ENCODE measurements around the gene DENND6B.

DENND6B gene

DNA sequence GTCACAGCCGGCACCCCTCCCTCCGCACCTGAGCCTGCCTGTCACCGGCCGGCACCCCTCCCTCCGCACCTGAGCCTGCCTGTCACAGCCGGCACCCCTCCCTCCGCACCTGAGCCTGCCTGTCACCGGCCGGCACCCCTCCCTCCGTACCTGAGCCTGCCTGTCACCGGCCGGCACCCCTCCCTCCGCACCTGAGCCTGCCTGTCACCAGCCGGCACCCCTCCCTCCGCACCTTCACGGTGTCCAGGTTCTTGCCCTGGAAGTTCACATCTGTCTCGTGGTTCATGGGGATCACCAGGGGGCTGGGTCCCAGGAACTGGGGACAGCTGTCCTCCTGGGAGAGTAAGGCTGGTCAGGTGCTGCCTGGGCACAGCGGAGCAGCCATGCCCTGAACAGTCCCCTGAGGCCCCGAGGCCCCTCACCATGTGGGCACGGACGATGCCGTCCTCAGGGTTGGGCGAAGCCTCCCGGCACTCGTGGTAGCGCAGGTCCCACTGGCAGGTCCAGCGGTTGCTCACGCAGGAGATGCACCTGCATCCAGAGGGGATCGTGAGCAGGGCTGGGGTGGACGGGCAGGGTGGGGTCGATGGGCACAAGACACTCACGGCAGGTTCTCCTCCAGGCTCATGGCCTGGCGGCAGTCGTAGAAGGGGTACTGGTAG lies 41.1 kb downstream of the DENND6B start:
- Histone ChIP-seq H3K4me1 (ENCODE audit: control insufficient read depth, insufficient read depth, low read length) (no peaks in the 10 kb centered on the region), H3K9me3 (ENCODE audit: control insufficient read depth, insufficient read depth, low read length) (no peaks in the 10 kb centered on the region), H3K27me3 (ENCODE audit: control insufficient read depth, insufficient read depth, low read length) (no peaks in the 10 kb centered on the region), H3K4me3 (ENCODE audit: low read depth, low read length) (no peak overlapping the region), H3K9ac (ENCODE audit: low read depth, low read length) (no peak overlapping the region), H3K36me3 (ENCODE audit: control insufficient read depth, insufficient read depth, low read length) (peaks cover 71% of the 10 kb centered on the region)

DNA sequence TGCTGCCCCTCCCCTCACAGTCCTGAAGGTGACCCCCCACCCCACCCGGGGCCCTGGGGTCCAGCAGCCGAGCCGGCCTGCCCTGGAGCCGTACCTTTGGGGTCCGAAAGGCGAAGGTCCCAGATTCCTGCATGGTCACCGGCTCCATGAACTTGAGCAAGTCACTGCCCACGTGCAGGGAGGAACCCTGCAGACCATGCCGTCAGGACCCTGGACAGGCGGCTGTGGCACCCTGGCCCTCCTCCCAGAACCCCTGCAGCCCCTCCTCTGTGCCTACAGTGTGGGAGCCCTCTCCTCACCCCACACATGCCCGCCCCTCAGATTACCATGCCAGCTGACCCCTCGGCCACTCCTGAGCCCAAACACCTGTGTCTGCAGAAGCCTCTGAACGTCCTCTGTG lies 42.3 kb downstream of the DENND6B start:
- Histone ChIP-seq H3K36me3 (ENCODE audit: control insufficient read depth, insufficient read depth, low read length) (peaks cover 69% of the 10 kb centered on the region), H3K9me3 (ENCODE audit: control insufficient read depth, insufficient read depth, low read length) (no peaks in the 10 kb centered on the region), H3K4me3 (ENCODE audit: low read depth, low read length) (no peak overlapping the region), H3K27me3 (ENCODE audit: control insufficient read depth, insufficient read depth, low read length) (no peaks in the 10 kb centered on the region), H3K4me1 (ENCODE audit: control insufficient read depth, insufficient read depth, low read length) (no peaks in the 10 kb centered on the region), H3K9ac (ENCODE audit: low read depth, low read length) (no peak overlapping the region)

DNA sequence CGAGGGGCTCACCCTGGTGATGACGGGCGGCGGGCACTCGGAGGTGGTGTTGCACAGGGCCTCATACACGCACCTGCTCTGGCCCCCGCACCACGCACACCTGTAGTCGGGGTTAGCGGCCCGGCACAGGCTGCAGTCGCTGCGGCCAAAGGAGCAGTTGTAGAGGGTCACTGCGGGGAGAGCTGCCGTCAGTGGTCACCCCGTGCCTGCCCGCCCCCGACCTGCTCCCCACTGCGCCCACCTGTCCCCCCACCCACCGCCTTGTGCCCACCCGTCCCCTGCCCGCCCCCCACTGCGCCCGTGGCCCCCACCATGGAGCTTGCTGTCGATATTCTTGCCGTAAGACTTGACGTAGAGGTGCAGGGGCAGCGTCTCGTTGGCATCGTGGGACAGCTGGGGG lies 43.0 kb downstream of the DENND6B start:
- no peaks in the 10 kb centered on the region for H3K27me3 ChIP-seq (ENCODE audit: control insufficient read depth, insufficient read depth, low read length)
- no peak overlapping the region for H3K4me3 ChIP-seq (ENCODE audit: low read depth, low read length)
- no peak overlapping the region for H3K9ac ChIP-seq (ENCODE audit: low read depth, low read length)
- peaks cover 69% of the 10 kb centered on the region for H3K36me3 ChIP-seq (ENCODE audit: control insufficient read depth, insufficient read depth, low read length)
- H3K9me3 ChIP-seq (ENCODE audit: control insufficient read depth, insufficient read depth, low read length) = no peaks in the 10 kb centered on the region
- no peaks in the 10 kb centered on the region for H3K4me1 ChIP-seq (ENCODE audit: control insufficient read depth, insufficient read depth, low read length)

DNA sequence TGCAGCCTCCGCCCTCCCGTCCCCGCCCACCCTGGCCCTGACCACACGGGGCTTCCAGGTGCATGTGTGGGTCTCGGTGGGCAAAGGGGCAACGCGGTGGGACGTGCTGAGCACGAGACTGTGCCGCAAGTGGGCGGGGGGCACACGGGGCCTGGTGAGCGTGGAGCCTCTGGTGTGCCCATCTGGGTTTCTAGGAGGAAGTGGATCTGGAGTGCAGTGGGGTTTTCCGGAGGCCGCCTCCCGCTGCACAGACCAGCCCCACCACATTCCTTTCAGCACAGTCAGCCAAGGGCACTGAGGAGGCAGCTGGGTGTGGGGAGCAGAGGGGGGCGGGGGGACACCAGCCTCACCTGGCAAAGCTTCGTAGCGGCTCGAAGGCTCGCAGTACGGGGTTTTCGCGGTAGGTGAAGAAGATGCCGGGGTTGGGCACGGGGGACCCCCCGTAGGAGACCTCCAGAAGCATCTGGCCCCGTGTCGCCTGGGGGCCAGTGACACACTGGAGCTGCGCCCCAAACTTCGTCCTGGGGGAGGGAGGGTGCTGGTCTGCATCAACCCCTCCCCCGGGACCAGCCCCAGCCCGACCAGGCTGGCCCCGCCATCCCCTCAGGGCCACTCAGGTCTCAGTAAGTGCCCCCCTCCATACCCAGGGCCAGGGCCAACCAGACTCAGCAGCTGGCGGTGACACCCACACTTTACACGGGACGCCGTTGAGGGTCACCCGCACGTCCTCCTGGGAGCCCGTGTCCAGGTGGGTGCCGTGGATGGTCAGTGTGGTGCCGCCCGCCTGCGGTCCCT lies 44.3 kb downstream of the DENND6B start:
- Histone ChIP-seq H3K4me3 (ENCODE audit: low read depth, low read length) (no peak overlapping the region), H3K9ac (ENCODE audit: low read depth, low read length) (no peak overlapping the region), H3K4me1 (ENCODE audit: control insufficient read depth, insufficient read depth, low read length) (no peaks in the 10 kb centered on the region), H3K36me3 (ENCODE audit: control insufficient read depth, insufficient read depth, low read length) (peaks cover 71% of the 10 kb centered on the region), H3K27me3 (ENCODE audit: control insufficient read depth, insufficient read depth, low read length) (no peaks in the 10 kb centered on the region), H3K9me3 (ENCODE audit: control insufficient read depth, insufficient read depth, low read length) (no peaks in the 10 kb centered on the region)

DNA sequence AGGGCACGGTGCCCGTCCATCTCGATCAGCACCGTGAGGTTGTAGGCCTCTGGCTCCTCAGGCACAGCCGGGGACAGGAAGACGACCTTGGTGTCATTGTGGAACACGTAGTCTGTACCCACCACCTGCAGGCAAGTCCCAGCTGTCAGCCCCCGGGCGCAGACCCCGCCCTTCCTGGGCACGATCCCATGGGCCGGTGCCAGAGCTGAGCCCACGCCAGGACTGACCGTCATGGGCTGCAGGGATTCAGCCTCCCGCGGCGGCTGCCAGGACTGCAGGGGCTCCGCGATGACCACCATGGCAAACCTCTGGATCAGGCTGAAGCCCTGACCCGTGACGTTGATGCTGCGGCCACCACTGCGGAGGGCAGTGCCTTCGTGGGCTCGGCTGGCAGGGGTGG lies 44.9 kb downstream of the DENND6B start:
- Histone ChIP-seq H3K36me3 (ENCODE audit: control insufficient read depth, insufficient read depth, low read length) (peaks cover 72% of the 10 kb centered on the region), H3K4me3 (ENCODE audit: low read depth, low read length) (no peak overlapping the region), H3K9me3 (ENCODE audit: control insufficient read depth, insufficient read depth, low read length) (no peaks in the 10 kb centered on the region), H3K4me1 (ENCODE audit: control insufficient read depth, insufficient read depth, low read length) (no peaks in the 10 kb centered on the region), H3K27me3 (ENCODE audit: control insufficient read depth, insufficient read depth, low read length) (no peaks in the 10 kb centered on the region), H3K9ac (ENCODE audit: low read depth, low read length) (no peak overlapping the region)

DNA sequence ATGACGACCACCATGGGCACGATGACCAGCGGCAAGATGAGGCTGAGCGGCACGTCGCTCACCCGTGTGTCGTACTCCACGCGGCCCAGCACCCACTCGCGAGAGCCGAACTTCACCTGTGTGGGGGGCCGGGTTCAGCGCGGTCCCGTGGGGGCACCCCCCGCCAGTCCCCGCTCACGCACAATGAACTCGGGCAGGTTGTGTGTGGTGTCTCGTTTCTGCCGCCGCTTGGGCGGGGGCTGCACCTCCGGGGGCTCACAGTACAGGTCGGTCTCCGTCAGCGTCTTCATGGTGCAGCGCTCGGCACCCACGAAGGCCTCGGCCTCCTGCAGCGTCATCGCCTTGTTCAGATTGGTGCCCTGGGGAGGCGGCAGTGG lies 45.4 kb downstream of the DENND6B start:
- Histone ChIP-seq H3K36me3 (ENCODE audit: control insufficient read depth, insufficient read depth, low read length) (peaks cover 76% of the 10 kb centered on the region), H3K4me1 (ENCODE audit: control insufficient read depth, insufficient read depth, low read length) (no peaks in the 10 kb centered on the region), H3K27me3 (ENCODE audit: control insufficient read depth, insufficient read depth, low read length) (no peaks in the 10 kb centered on the region), H3K4me3 (ENCODE audit: low read depth, low read length) (no peak overlapping the region), H3K9me3 (ENCODE audit: control insufficient read depth, insufficient read depth, low read length) (no peaks in the 10 kb centered on the region), H3K9ac (ENCODE audit: low read depth, low read length) (no peak overlapping the region)

DNA sequence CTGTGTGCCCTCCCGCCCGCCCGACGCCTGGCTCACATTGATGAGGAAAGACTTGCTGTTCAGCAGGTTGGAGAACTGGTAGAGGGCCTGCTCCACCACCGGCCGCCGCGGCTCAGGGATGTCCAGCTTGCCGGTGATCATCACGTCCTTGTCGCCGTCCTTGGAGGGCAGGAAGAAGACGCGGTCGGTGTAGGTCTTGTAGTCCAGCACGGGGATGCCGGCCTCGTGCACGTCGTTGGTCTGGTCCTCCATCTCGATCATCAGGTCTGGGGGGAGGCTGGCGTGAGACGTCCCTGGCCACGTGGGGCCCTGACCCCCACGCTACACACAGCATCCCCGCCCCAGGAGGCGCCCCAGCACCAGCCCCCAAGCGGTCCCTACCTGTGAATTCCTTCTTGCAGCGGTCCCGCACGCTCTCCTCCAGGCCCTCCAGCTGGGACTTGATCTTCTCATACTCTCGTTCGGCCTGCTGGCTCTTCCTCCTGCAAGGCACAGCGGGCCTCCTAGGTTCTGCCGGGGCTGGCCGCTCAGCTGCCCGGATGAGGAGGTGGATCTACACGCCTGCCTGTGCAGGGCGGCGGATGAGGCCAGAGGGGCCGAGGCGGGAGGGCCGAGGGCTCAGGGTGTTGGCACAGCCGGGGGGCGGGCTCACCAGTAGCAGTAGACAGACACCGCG lies 46.0 kb downstream of the DENND6B start:
- Histone ChIP-seq H3K9me3 (ENCODE audit: control insufficient read depth, insufficient read depth, low read length) (no peaks in the 10 kb centered on the region), H3K36me3 (ENCODE audit: control insufficient read depth, insufficient read depth, low read length) (peaks cover 80% of the 10 kb centered on the region), H3K4me3 (ENCODE audit: low read depth, low read length) (no peak overlapping the region), H3K9ac (ENCODE audit: low read depth, low read length) (no peak overlapping the region), H3K4me1 (ENCODE audit: control insufficient read depth, insufficient read depth, low read length) (no peaks in the 10 kb centered on the region), H3K27me3 (ENCODE audit: control insufficient read depth, insufficient read depth, low read length) (no peaks in the 10 kb centered on the region)

DNA sequence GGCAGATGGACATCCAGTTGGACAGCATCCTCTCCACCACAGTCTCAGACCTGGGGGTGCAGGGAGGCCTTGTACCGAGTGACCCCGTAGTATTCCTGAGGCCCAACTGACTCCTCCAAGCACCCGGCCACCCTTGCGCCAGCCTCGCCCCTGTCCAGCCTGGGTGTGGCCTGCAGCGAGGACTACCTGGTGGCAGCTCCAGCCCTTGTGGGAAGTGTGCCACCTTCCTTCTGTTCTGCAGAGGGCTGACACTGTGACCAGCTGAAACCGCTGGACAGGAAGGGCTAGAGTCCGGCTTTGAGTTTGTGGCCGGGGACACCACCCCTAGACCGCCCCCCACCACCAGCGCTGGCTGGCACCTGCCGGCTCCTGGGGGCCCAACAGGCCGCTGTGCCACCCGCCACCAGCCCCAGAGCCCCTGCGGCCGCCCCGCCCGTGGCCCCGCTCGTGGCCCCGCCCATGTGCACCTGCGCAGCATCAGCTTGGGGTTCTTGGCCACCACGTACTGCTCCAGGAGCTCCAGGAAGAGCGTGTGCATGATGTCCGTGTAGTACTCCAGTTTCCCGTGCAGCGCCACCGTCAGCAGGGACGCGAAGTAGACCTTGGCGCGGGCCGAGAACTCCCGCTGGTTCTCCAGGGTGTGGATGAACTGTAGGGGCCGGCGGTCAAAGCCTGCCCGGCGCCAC lies 46.6 kb downstream of the DENND6B start:
- Histone ChIP-seq H3K36me3 (ENCODE audit: control insufficient read depth, insufficient read depth, low read length) (peaks cover 85% of the 10 kb centered on the region), H3K27me3 (ENCODE audit: control insufficient read depth, insufficient read depth, low read length) (no peaks in the 10 kb centered on the region), H3K4me1 (ENCODE audit: control insufficient read depth, insufficient read depth, low read length) (no peaks in the 10 kb centered on the region), H3K4me3 (ENCODE audit: low read depth, low read length) (no peak overlapping the region), H3K9ac (ENCODE audit: low read depth, low read length) (no peak overlapping the region), H3K9me3 (ENCODE audit: control insufficient read depth, insufficient read depth, low read length) (no peaks in the 10 kb centered on the region)

DNA sequence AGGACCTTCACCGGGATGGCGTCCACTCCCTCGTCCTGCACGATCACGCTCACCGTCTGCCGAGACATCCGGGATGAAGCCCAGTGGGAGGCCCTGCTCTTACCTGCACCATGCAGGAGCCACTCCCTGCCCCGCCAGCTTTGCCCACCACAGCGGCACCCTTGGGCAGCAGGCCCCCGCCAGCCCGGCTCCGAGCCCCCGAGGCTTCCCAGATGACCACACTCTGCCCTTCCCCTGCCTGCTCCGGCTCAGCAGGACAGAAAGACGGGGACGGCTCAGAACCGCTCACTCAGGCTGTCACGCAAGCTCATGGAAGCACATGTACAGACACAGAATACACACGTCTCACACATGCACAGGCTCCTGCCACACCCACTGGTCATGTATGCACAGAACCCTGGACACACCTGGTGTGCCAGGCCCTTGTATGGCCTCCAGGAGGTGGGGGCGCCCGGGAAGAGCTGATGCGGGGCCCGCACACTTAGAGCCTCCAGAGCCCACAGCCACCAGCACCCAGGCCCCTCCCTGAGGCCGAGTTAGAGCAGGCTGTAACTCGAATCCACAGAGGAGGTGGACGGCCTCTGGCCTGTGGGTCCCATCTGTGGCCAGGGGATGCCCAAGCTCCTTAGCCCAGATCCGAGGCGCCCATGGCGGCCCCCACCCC lies 47.7 kb downstream of the DENND6B start:
- Histone ChIP-seq H3K9ac (ENCODE audit: low read depth, low read length) (no peak overlapping the region), H3K36me3 (ENCODE audit: control insufficient read depth, insufficient read depth, low read length) (peaks cover 86% of the 10 kb centered on the region), H3K4me1 (ENCODE audit: control insufficient read depth, insufficient read depth, low read length) (no peaks in the 10 kb centered on the region), H3K9me3 (ENCODE audit: control insufficient read depth, insufficient read depth, low read length) (no peaks in the 10 kb centered on the region), H3K4me3 (ENCODE audit: low read depth, low read length) (no peak overlapping the region), H3K27me3 (ENCODE audit: control insufficient read depth, insufficient read depth, low read length) (no peaks in the 10 kb centered on the region)

DNA sequence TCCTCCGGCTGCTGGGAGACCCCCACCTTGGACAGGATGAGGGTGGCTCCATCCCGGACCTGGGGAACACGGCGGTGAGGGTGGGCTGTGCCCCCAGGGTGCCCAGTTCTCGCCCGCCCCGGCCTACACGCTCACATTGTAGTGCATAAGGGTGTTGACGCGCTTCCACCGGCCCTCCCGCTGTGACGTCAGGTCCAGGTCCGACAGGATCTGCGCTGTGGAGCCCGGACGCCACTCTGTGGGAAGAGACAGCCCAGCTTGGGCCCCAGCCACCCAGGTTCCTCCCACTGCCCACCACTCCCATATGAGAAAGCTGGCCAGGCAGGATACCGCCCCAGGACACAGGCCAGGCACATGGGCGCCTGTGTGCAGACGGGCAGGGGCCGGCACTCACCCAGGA lies 48.4 kb downstream of the DENND6B start:
- no peaks in the 10 kb centered on the region for H3K4me1 ChIP-seq (ENCODE audit: control insufficient read depth, insufficient read depth, low read length)
- H3K9ac ChIP-seq (ENCODE audit: low read depth, low read length) = no peak overlapping the region
- peaks cover 84% of the 10 kb centered on the region for H3K36me3 ChIP-seq (ENCODE audit: control insufficient read depth, insufficient read depth, low read length)
- H3K9me3 ChIP-seq (ENCODE audit: control insufficient read depth, insufficient read depth, low read length) = no peaks in the 10 kb centered on the region
- H3K4me3 ChIP-seq (ENCODE audit: low read depth, low read length) = no peak overlapping the region
- no peaks in the 10 kb centered on the region for H3K27me3 ChIP-seq (ENCODE audit: control insufficient read depth, insufficient read depth, low read length)

DNA sequence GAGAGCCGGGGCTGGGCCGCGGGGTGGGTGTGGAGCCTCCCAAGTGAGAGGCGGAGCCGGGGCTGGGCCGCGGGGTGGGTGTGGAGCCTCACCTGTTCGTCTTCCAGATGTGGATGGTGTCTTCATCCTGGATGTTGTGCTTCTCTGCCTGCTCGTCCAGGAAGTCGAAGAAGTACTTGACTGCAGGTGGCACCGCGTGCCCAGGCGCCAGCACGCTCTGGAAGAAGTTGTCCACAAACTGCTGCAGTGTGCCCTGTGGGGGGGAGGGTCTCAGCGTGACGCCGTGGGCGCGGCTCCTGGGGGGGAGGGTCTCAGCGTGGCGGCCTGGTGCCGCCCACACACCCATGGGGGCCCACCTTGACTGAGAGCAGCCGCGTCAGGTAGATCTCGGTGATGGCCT lies 49.1 kb downstream of the DENND6B start:
- Histone ChIP-seq H3K9me3 (ENCODE audit: control insufficient read depth, insufficient read depth, low read length) (no peaks in the 10 kb centered on the region), H3K4me1 (ENCODE audit: control insufficient read depth, insufficient read depth, low read length) (no peaks in the 10 kb centered on the region), H3K36me3 (ENCODE audit: control insufficient read depth, insufficient read depth, low read length) (peaks cover 78% of the 10 kb centered on the region)

More for the DNA sequence above, 49.1 kb downstream of the DENND6B start:
- Histone ChIP-seq H3K4me3 (ENCODE audit: low read depth, low read length) (no peak overlapping the region), H3K9ac (ENCODE audit: low read depth, low read length) (no peak overlapping the region), H3K27me3 (ENCODE audit: control insufficient read depth, insufficient read depth, low read length) (no peaks in the 10 kb centered on the region)
